IMR-90 (cell line): Measurements from ENCODE around the gene ATP2B1. TPM values are rescaled to one million over a fixed set of nuclear protein-coding genes. Genes with fewer than 3 reads are reported as not detected.

ENCODE experiments used
- ATAC-seq: fragments of 200-7000 bp; cut with Tn5 transposase; 2 replicates; pipeline ENCODE4 v1.9.1; 2020; ENCODE audit warnings: low read depth, mild to moderate bottlenecking, moderate library complexity
- BruUV-seq: library from RNA; stranded (reverse); fragments of 400-500 nt; replicated peaks from 2 replicates; lab custom pipeline; 2021; lab: Mats Ljungman, UMichigan
- CTCF ChIA-PET: fragments of 300-600 bp; formaldehyde crosslinking; extraction: SDS; loops from one replicate; lab custom pipeline; 2021; ENCODE audit warnings: antibody characterized with exemption; lab: Yijun Ruan, JAX
- POLR2A ChIA-PET: fragments of 300-600 bp; sonication (Branson Sonifier 250); formaldehyde crosslinking; loops from one replicate; lab custom pipeline; 2022; ENCODE audit warnings: antibody characterized with exemption; ENCODE audit not compliant: unreplicated experiment; lab: Charles Lee
- DNase-seq: peaks from one replicate; pipeline ENCODE4 v3.0.0; 2013
- H2AFZ ChIP-seq: replicated peaks from 2 replicates; pipeline ENCODE3; 2013; ENCODE audit warnings: low read length, mild to moderate bottlenecking; ENCODE audit not compliant: poor library complexity
- H2AK5ac ChIP-seq: 2 replicates; pipeline ENCODE4 v1.6.1; 2013; ENCODE audit warnings: low read depth, low read length, inconsistent platforms
- H2AK9ac ChIP-seq: replicated peaks from 2 replicates; pipeline ENCODE3; 2013; ENCODE audit warnings: mild to moderate bottlenecking, low read depth, low read length, moderate library complexity; ENCODE audit not compliant: poor library complexity
- H2BK120ac ChIP-seq: 2 replicates; pipeline ENCODE4 v1.6.1; 2013; ENCODE audit warnings: low read depth, low read length, inconsistent platforms
- H2BK15ac ChIP-seq: 3 replicates; pipeline ENCODE4 v1.6.1; 2013; ENCODE audit warnings: low read depth, low read length, inconsistent platforms
- H2BK20ac ChIP-seq: 2 replicates; pipeline ENCODE4 v1.6.1; 2013; ENCODE audit warnings: low read depth, mild to moderate bottlenecking, inconsistent platforms, low read length, moderate library complexity
- H2BK5ac ChIP-seq: 2 replicates; pipeline ENCODE4 v1.6.1; 2013; ENCODE audit warnings: mild to moderate bottlenecking, low read depth, low read length, inconsistent platforms; ENCODE audit not compliant: poor library complexity, severe bottlenecking
- H3K14ac ChIP-seq: replicated peaks from 2 replicates; pipeline ENCODE4 v1.6.1; 2013; ENCODE audit warnings: low read depth, low read length, inconsistent platforms
- H3K18ac ChIP-seq: 2 replicates; pipeline ENCODE4 v1.6.1; 2013; ENCODE audit warnings: low read depth, low read length, control low read depth
- H3K23ac ChIP-seq: 2 replicates; pipeline ENCODE4 v1.6.1; 2013; ENCODE audit warnings: low read depth, low read length, inconsistent platforms
- H3K27ac ChIP-seq: 2 replicates; pipeline ENCODE4 v1.5.1; 2013; ENCODE audit warnings: mild to moderate bottlenecking, control low read depth, low read length; ENCODE audit not compliant: insufficient read depth
- H3K27me3 ChIP-seq: 2 replicates; pipeline ENCODE4 v1.6.1; 2013; ENCODE audit warnings: low read length; ENCODE audit not compliant: control insufficient read depth, insufficient read depth
- H3K36me3 ChIP-seq: 2 replicates; pipeline ENCODE4 v1.6.1; 2013; ENCODE audit warnings: low read length, mixed read lengths; ENCODE audit not compliant: control insufficient read depth, insufficient read depth
- H3K4ac ChIP-seq: 2 replicates; pipeline ENCODE4 v1.6.1; 2013; ENCODE audit warnings: low read depth, low read length, inconsistent platforms
- H3K4me1 ChIP-seq: 2 replicates; pipeline ENCODE4 v1.6.1; 2013; ENCODE audit warnings: low read length, mixed read lengths; ENCODE audit not compliant: control insufficient read depth, insufficient read depth
- H3K4me2 ChIP-seq: 2 replicates; pipeline ENCODE4 v1.6.1; 2013; ENCODE audit warnings: low read depth, mild to moderate bottlenecking, control low read depth, low read length, moderate library complexity
- H3K4me3 ChIP-seq: 2 replicates; pipeline ENCODE4 v1.5.1; 2013; ENCODE audit warnings: low read depth, mild to moderate bottlenecking, control low read depth, low read length, moderate library complexity; ENCODE audit not compliant: insufficient read depth
- H3K56ac ChIP-seq: 2 replicates; pipeline ENCODE4 v1.6.1; 2013; ENCODE audit warnings: low read length, inconsistent platforms; ENCODE audit not compliant: insufficient read depth; ENCODE audit errors: extremely low read depth
- H3K79me1 ChIP-seq, 2 experiments: 2 replicates each; pipeline ENCODE4 v1.6.1; 2013; ENCODE audit warnings: low read length in 2 of 2, inconsistent platforms in 1 of 2, low read depth in 1 of 2
- H3K9ac ChIP-seq: 2 replicates; pipeline ENCODE4 v1.6.1; 2013; ENCODE audit warnings: low read depth, low read length, control low read depth
- H3K9me1 ChIP-seq: 2 replicates; pipeline ENCODE4 v1.6.1; 2013; ENCODE audit warnings: low read length, inconsistent platforms; ENCODE audit not compliant: insufficient read depth
- H3K9me3 ChIP-seq: 2 replicates; pipeline ENCODE4 v1.6.1; 2013; ENCODE audit warnings: low read length; ENCODE audit not compliant: control insufficient read depth, insufficient read depth
- H4K20me1 ChIP-seq: 2 replicates; pipeline ENCODE4 v1.6.1; 2013; ENCODE audit warnings: low read length, inconsistent platforms; ENCODE audit not compliant: insufficient read depth
- H4K5ac ChIP-seq: 2 replicates; pipeline ENCODE4 v1.6.1; 2013; ENCODE audit warnings: mild to moderate bottlenecking, low read depth, low read length, control low read depth
- H4K8ac ChIP-seq, 2 experiments: 2 replicates each; pipeline ENCODE4 v1.6.1; 2013; ENCODE audit warnings: low read depth in 2 of 2, low read length in 2 of 2, control low read depth in 1 of 2, inconsistent platforms in 1 of 2
- H4K91ac ChIP-seq: 2 replicates; pipeline ENCODE4 v1.6.1; 2013; ENCODE audit warnings: low read depth, low read length, inconsistent platforms; ENCODE audit not compliant: insufficient read depth
- BHLHE40 ChIP-seq: fragments of 150-350 bp; IDR thresholded peaks from 2 replicates; pipeline ENCODE4 v1.6.1; 2016; ENCODE audit warnings: mild to moderate bottlenecking, low read depth, low read length
- CHD1 ChIP-seq: IDR thresholded peaks from 2 replicates; pipeline ENCODE4 v1.6.1; 2012; ENCODE audit warnings: low read depth, low read length, improper control_type of control experiment
- CTCF ChIP-seq: conservative IDR thresholded peaks from 2 replicates; pipeline ENCODE4 v1.5.1; 2012; ENCODE audit warnings: mild to moderate bottlenecking, low read depth, low read length, improper control_type of control experiment
- ELK1 ChIP-seq: fragments of 150-350 bp; IDR thresholded peaks from 2 replicates; pipeline ENCODE4 v1.6.1; 2016; ENCODE audit warnings: low read depth, mild to moderate bottlenecking, low read length, moderate library complexity, borderline replicate concordance
- FOS ChIP-seq: fragments of 150-350 bp; IDR thresholded peaks from 2 replicates; pipeline ENCODE4 v1.6.1; 2016; ENCODE audit warnings: low read depth, low read length
- MAFK ChIP-seq: IDR thresholded peaks from 2 replicates; pipeline ENCODE4 v1.6.1; 2012; ENCODE audit warnings: low read depth, low read length, improper control_type of control experiment
- MAZ ChIP-seq: IDR thresholded peaks from 2 replicates; pipeline ENCODE4 v1.6.1; 2012; ENCODE audit warnings: low read depth, mild to moderate bottlenecking, low read length, improper control_type of control experiment, moderate library complexity, borderline replicate concordance
- MXI1 ChIP-seq: IDR thresholded peaks from 2 replicates; pipeline ENCODE4 v1.6.1; 2012; ENCODE audit warnings: low read depth, mild to moderate bottlenecking, low read length, moderate library complexity, borderline replicate concordance
- NFE2L2 ChIP-seq: fragments of 150-350 bp; IDR thresholded peaks from 2 replicates; pipeline ENCODE4 v1.6.1; 2016; ENCODE audit warnings: low read depth, mild to moderate bottlenecking, low read length
- POLR2A ChIP-seq: IDR thresholded peaks from 2 replicates; pipeline ENCODE4 v1.6.1; 2012; ENCODE audit warnings: mild to moderate bottlenecking, low read depth, low read length
- RCOR1 ChIP-seq: IDR thresholded peaks from 2 replicates; pipeline ENCODE4 v1.6.1; 2012; ENCODE audit warnings: mild to moderate bottlenecking, low read length, improper control_type of control experiment; ENCODE audit not compliant: insufficient replicate concordance
- RFX5 ChIP-seq: IDR thresholded peaks from 2 replicates; pipeline ENCODE4 v1.8.0; 2012; ENCODE audit warnings: low read depth, mild to moderate bottlenecking, low read length, moderate library complexity
- SMC3 ChIP-seq: fragments of 150-350 bp; IDR thresholded peaks from 2 replicates; pipeline ENCODE4 v1.6.1; 2016; ENCODE audit warnings: low read depth, mild to moderate bottlenecking, antibody characterized with exemption, low read length, moderate library complexity
- USF2 ChIP-seq: fragments of 150-350 bp; IDR thresholded peaks from 2 replicates; pipeline ENCODE4 v1.6.1; 2017; ENCODE audit warnings: mild to moderate bottlenecking, antibody characterized with exemption, low read length, low read depth
- WGBS, 2 experiments: methylation state at CpG; one replicate each; pipeline versions ENCODE4 v1.1.5 to v1.1.7; 2013; ENCODE audit warnings: missing lambda C conversion rate in 2 of 2; ENCODE audit not compliant: insufficient read length in 1 of 2; ENCODE audit errors: extremely low coverage in 2 of 2; 5-methylcytosine and 5-hydroxymethylcytosine counted together
- dilution Hi-C: fragments of 300-500 bp; cut with HindIII; formaldehyde crosslinking; loops from one replicate; pipeline ENCODE4 v1.14.3; 2018; ENCODE audit warnings: low sequenced_read_pairs; ENCODE audit not compliant: unreplicated experiment
- in situ Hi-C: fragments of 300-500 bp; cut with MboI; formaldehyde crosslinking; loops from 3 replicates; pipeline ENCODE4 v1.14.3; 2019; ENCODE audit warnings: low sequenced_read_pairs, inconsistent platforms, mixed read lengths
- intact Hi-C: fragments of 100-400 bp; cut with micrococcal nuclease; formaldehyde crosslinking; loops from 2 replicates; pipeline ENCODE4 v1.10.0; 2022
- polyA plus RNA-seq, 3 experiments: library from polyadenylated mRNA; depleted of rRNA; stranded (reverse); fragments of >200 nt; gene quantifications; 2 replicates each; pipeline ENCODE4 v1.2.3, GENCODE V29; 2012; ENCODE audit warnings: low replicate concordance in 1 of 3
- total RNA-seq: library from RNA; depleted of rRNA; stranded (reverse); fragments of >200 nt; gene quantifications from 2 replicates; pipeline ENCODE4 v1.2.3, GENCODE V29; 2012

ATP2B1 gene
- total and polyA plus RNA-seq, 2 of the 4 experiments (the other 2 are of a cell fraction): 9.9 to 32.6 TPM

GRCh38 chr12:89671469-89671868 is 37.2 kb downstream of the ATP2B1 start:
- Histone ChIP-seq H3K9ac (no peak overlapping the region), H3K4me1 (peaks cover 3% of the 10 kb centered on the region; the same call in 1 of the 2 replicates), H3K23ac (no peak overlapping the region), H3K27ac (no peak overlapping the region), H3K18ac (no peak overlapping the region), H3K4me3 (no peak overlapping the region), H2BK120ac (no peak overlapping the region), H4K5ac (no peak overlapping the region), H3K4ac (no peak overlapping the region), H4K20me1 (peaks cover 46% of the 10 kb centered on the region), H3K4me2 (no peak overlapping the region), H3K14ac (no peak overlapping the region; the same call in 1 of the 2 replicates), H3K79me1 (peaks cover 44 to 72% of the 10 kb centered on the region in 2 experiments), H3K9me3 (no peaks in the 10 kb centered on the region), H3K36me3 (no peaks in the 10 kb centered on the region), H2BK5ac (no peak overlapping the region), H2BK20ac (no peak overlapping the region), H2AFZ (no peak overlapping the region), H3K56ac (no peak overlapping the region), H4K8ac (no peak overlapping the region), H4K91ac (no peak overlapping the region), H2AK9ac (no peak overlapping the region), H3K27me3 (no peaks in the 10 kb centered on the region), H2BK15ac (no peak overlapping the region), H2AK5ac (no peak overlapping the region), H3K9me1 (peaks cover 7% of the 10 kb centered on the region)
- CTCF ChIA-PET: no interaction called here
- peak; percentile 64 for DNase-seq
- BruUV-seq: no TSS peak
- ATAC-seq: peak; percentile 54; the same call in 1 of the 2 replicates
- intact Hi-C loops (no loop called here), dilution Hi-C loops (no loop called here), in situ Hi-C loops (no loop called here)
- TF ChIP-seq MXI1 (no peak), SMC3 (no peak), RCOR1 (no peak), MAFK (no peak), ELK1 (no peak), FOS (no peak), POLR2A (no peak), BHLHE40 (no peak), RFX5 (no peak), CHD1 (no peak), NFE2L2 (no peak), USF2 (no peak), MAZ (no peak), CTCF (no peak)
- whole genome bisulfite sequencing, 2 experiments: no CpG with 5 or more reads among the region's 4 CpGs
- POLR2A ChIA-PET: interaction anchor here (0.6 kb wide), 1 partner anchor 270 kb away, joined by 3 read pairs; no protein-coding TSS in a partner anchor
